ENCODE results near the gene BRD9.
A peak's percentile ranks its signal among the peaks of the same experiment; 100 is the strongest.

Gene BRD9

GRCh38 chr5:923281-923873 is 30.8 kb upstream of the BRD9 start (continued):
- TF ChIP-seq ZFP37 (tag by site-specific recombination; IDR thresholded peaks at IDR 0.05) (0 out of 2 replicates have a peak, but pooled peaks have one; percentile 66), ZBTB11 (tag by site-specific recombination; conservative IDR thresholded peaks at IDR 0.05; ENCODE audit: low read depth) (no peak), ZNF654 (tag by site-specific recombination; IDR thresholded peaks at IDR 0.05; ENCODE audit: low read depth) (peak; percentile 89), ZNF404 (tag by site-specific recombination; IDR thresholded peaks at IDR 0.05) (no peak), ZNF146 (tag by site-specific recombination; IDR thresholded peaks at IDR 0.05) (0 out of 2 replicates have a peak, but pooled peaks have one; percentile 4), ZNF16 (tag by site-specific recombination; IDR thresholded peaks at IDR 0.05; ENCODE audit: low read depth) (no peak), HOXD13 (CRISPR knock-in tag; IDR thresholded peaks at IDR 0.05; ENCODE audit: borderline replicate concordance) (no peak), ZNF549 (tag by site-specific recombination; IDR thresholded peaks at IDR 0.05) (no peak), ZNF600 (tag by site-specific recombination; IDR thresholded peaks at IDR 0.05) (peak; percentile 50; the same call in 1 of the 2 replicates), ZNF692 (tag by site-specific recombination; IDR thresholded peaks at IDR 0.05) (peak; percentile 92), SP7 (tag by site-specific recombination; IDR thresholded peaks at IDR 0.05) (peak; percentile 27; the same call in 1 of the 2 replicates), ZFP69B (tag by site-specific recombination; IDR thresholded peaks at IDR 0.05) (peak; percentile 87), ZEB2 (tag by site-specific recombination; IDR thresholded peaks at IDR 0.05) (peak; percentile 43; the same call in 1 of the 2 replicates), KLF9 (tag by site-specific recombination; IDR thresholded peaks at IDR 0.05; ENCODE audit: low read depth) (no peak), KLF17 (tag by site-specific recombination; IDR thresholded peaks at IDR 0.05) (peak; percentile 58; the same call in 1 of the 2 replicates), ZNF391 (tag by site-specific recombination; IDR thresholded peaks at IDR 0.05; ENCODE audit: borderline replicate concordance, low read depth) (peak; percentile 64; the same call in 1 of the 2 replicates)

- Histone ChIP-seq H3K9me3 (ENCODE audit: control insufficient read depth, insufficient read depth, low read depth, low read length) (no peaks in the 10 kb centered on the region), H3K36me3 (ENCODE audit: control insufficient read depth in 2 of 2, insufficient read depth in 1 of 2, low read length in 2 of 2) (peaks cover 13 to 22% of the 10 kb centered on the region in 2 experiments), H3K4me3 (ENCODE audit: low read depth, low read length) (no peak overlapping the region), H3K27ac (ENCODE audit: extremely low read depth, low read depth, low read length) (no peak overlapping the region), H3K4me1 (ENCODE audit: control insufficient read depth, insufficient read depth, low read length) (0 out of 2 replicates have a peak, but pooled peaks cover 2% of the 10 kb centered on the region)
- ChIA-PET POLR2A (interaction anchor here (1.2 kb wide), 2 partner anchors 85 to 94 kb away, joined by 3 to 7 read pairs; partner anchors contain the start of gene NKD2), CTCF (interaction anchor here (0.5 to 4.6 kb wide), 32 partner anchors 8 to 722 kb away, joined by 3 to 46 read pairs (median 6); partner anchors contain the start of gene NKD2)
- no peak for TF ChIP-seq ZNF518A (tag by site-specific recombination; conservative IDR thresholded peaks at IDR 0.05; ENCODE audit: low read depth)
- no peak for TF ChIP-seq HOXC10 (CRISPR knock-in tag; IDR thresholded peaks at IDR 0.05)
- no peak for TF ChIP-seq ZBTB1 (tag by site-specific recombination; IDR thresholded peaks at IDR 0.05)
- no peak for TF ChIP-seq ZNF292 (tag by site-specific recombination; IDR thresholded peaks at IDR 0.05; ENCODE audit: borderline replicate concordance, low read depth)
- TF ChIP-seq TCF7L2 (IDR thresholded peaks at IDR 0.05; ENCODE audit: borderline replicate concordance, low read depth, low read length), result no peak
- TF ChIP-seq ZNF266 (tag by site-specific recombination; IDR thresholded peaks at IDR 0.05; ENCODE audit: low read depth), result no peak
- no peak for TF ChIP-seq ZNF530 (tag by site-specific recombination; IDR thresholded peaks at IDR 0.05; ENCODE audit: low read depth)
- TF ChIP-seq ZNF138 (tag by site-specific recombination; IDR thresholded peaks at IDR 0.05; ENCODE audit: borderline replicate concordance), result no peak
These were observed 30.1 kb upstream of the BRD9 start for GRCh38 chr5:922436-923280.
